ENCODE data around the gene OGFOD3.
"Not testable (repeated sequence)": the region's sequence is repeated elsewhere in the genome, so short reads cannot be mapped to it uniquely, and the experiment has no call there.

Gene OGFOD3

DNA sequence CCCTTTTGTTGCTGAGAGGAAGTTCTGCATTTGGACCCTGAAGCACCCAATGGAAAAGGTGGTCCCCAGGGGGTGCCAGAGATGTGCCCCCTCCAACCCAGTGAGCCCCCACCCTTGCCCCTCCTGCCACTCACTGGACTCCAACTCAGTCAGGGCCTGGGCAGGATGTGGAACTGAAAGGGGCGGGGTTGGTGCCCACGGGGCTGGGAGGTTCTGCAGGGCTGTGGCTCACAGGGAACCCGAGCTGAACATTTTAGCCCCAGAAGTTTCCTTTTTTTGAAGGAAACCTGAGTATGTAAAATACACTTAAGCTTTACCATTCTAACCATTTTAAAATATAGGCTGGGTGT, 15.8 kb upstream of the OGFOD3 start:
- no peak for DNase-seq (ENCODE audit: low read depth, low spot score)

GRCh38 chr17:82433560-82434215, 15.3 kb upstream of the OGFOD3 start:
- no peak for DNase-seq (ENCODE audit: low read depth, low spot score)

DNA sequence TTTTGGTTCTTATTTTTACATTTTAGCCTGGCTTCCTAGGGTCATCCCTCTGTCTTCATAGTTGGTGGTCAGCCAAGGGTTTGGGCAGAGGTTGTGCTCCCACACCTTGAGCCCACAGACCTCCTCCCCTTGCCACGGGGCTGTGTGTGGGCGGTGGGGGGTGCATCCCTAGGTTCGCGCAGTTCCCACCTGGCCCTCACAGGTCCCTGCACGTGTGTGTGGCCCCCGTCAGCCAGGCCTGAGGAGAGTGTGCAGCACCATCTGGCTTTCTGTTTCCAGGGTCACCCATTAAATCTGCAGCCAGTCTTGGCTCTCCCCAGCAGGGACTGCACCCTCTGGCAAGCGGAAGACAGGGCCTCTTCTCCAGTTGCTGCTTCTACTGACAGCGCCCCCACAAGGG, 13.6 kb upstream of the OGFOD3 start:
- no peak for DNase-seq (ENCODE audit: low read depth, low spot score)

GRCh38 chr17:82429824-82430223, 11.4 kb upstream of the OGFOD3 start:
- no peak for DNase-seq (ENCODE audit: low read depth, low spot score)

DNA sequence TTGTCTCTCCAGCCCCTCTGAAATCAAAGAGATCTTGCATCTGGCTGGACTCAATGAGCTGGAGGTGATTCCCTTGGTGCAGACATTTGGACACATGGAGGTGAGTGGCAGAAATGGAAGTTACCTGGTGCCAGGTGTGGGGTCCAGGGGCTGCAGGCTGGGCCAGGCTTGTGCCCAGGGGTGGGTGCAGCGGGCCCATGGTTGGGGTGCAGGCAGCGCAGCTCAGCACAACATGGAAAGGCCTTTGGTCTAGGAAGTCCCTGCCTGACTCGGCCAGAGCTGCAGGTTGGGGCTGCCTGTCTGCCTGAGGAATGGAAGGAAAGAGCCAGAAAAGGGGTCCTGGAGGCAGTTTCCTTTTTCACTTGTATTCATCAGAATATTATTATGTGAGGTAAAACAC, 10.2 kb upstream of the OGFOD3 start:
- DNase-seq (ENCODE audit: low read depth, low spot score): no peak

DNA sequence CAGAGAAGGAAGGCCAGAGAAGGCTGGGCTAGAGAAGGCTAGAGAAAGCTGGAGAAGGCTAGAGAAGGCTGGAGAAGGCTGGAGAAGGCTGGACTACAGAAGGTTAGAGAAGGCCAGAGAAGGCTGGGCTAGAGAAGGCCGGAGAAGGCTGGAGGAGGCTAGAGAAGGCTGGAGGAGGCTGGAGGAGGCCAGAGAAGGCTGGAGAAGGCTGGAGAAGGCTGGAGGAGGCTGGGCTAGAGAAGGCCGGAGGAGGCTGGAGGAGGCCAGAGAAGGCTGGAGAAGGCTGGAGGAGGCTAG, 6.4 kb upstream of the OGFOD3 start:
- DNase-seq (ENCODE audit: low read depth, low spot score): no peak

- no peak for DNase-seq (ENCODE audit: low read depth, low spot score)
Observed at GRCh38 chr17:82424001-82424862, 5.8 kb upstream of the OGFOD3 start.

DNA sequence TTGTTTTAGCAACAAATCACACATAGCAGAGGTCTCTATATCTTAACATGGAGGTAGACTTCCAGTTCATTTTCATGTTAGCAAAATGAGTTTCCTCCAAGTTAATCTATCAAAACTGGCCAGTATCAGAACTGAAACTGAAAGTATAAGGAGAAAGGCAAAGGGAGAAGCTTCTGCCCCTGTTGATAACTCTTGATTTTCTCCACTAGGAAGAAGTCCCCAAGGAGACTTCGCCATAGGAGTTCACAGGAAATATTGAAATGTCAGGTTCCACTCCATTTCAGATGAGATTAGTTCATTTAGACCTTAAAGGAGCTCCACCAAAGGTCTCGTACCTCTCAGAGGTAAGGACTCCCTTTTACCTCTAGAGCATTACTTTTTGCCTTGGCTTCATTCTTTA, 1.2 kb upstream of the OGFOD3 start:
- no peak for DNase-seq (ENCODE audit: low read depth, low spot score)

DNA sequence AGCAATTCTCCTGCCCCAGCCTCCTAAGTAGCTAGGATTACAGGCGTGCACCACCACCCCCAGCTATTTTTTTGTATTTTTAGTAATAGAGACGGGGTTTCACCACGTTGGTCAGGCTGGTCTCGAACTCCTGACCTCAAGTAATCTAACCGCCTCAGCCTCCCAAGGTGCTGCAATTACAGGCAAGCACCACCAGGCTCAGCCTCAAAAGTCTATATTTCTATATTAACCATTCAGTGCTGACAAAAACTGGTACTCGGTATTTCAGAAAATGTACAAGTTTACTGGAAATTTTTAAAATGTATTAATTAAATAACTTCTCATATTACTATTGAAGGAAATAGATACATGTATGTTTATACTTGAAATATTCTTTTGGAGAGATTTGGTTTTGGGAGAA, 1.6 kb downstream of the OGFOD3 start:
- DNase-seq (ENCODE audit: low read depth, low spot score): no peak

- no peak for DNase-seq (ENCODE audit: low read depth, low spot score)
Observed at GRCh38 chr17:82416264-82416663, 2.1 kb downstream of the OGFOD3 start.

GRCh38 chr17:82415786-82416185, 2.6 kb downstream of the OGFOD3 start:
- DNase-seq (ENCODE audit: low read depth, low spot score): no peak

GRCh38 chr17:82415336-82415735, 3.0 kb downstream of the OGFOD3 start:
- DNase-seq (ENCODE audit: low read depth, low spot score): no peak

- peak; percentile 42 for DNase-seq (ENCODE audit: low read depth, low spot score)
Observed at GRCh38 chr17:82414548-82415281, 3.7 kb downstream of the OGFOD3 start.

DNA sequence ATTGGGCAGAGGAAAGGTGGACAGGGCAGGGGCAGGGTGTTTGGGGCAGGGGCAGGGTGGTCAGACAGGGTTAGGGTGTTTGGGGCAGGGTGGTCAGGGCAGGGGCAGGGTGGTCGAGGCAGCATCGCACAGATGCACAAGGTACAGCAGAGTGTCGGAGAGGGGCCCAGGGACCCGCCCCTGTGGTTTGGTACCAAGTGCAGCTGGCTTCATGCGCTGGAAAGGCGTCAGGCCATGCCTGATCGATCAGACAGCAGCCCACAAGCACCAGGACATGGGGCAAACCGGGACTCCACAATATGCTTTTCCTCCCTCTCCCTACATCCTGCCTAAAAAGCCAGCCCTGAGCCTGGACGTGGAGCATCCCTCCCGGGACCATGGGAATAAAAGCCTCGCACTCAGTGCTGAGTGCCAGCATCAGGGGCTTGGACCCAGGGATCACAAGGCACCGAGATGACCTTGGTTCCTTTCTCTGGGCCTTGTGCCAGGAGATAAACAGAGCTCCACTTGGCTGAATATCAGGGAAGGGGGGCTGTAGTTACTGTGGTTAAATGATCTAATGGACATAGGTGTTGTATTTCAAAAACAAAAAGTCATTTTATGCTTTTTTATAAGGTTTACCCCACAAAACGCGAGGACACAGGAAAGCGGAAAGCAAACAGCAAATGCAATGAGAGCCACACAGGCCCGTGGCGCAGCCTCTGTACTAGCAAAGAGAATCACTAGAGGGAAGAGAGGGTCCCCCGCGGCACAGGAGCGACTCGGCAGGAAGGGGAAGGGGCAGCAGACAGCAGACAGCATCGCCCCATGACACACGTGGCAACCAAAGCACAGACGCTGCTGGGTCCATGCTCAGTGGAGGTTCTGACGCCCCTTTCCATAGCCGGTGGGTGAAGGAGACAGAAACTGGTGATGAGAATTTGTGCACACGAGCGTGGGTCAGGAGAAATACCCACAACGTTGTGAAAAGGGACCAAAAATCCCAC, 5.6 kb downstream of the OGFOD3 start:
- no peak for DNase-seq (ENCODE audit: low read depth, low spot score)

DNA sequence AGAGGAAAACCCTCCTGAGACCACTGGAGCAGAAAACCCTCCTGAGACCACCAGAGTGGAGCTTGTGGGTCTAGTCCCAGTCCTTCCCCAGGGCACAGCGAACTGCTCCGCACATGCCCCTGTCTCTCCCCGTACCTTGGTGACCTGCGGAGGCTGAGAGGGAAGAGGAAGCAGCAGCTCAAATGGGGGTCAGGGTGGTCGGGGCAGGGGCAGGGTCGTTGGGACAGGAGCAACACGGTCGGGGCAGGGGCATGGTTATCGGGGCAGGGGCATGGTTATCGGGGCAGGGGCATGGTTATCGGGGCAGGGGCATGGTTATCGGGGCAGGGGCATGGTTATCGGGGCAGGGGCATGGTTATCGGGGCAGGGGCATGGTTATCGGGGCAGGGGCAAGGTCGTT, 6.3 kb downstream of the OGFOD3 start:
- DNase-seq (ENCODE audit: low read depth, low spot score): not testable (repeated sequence)

DNA sequence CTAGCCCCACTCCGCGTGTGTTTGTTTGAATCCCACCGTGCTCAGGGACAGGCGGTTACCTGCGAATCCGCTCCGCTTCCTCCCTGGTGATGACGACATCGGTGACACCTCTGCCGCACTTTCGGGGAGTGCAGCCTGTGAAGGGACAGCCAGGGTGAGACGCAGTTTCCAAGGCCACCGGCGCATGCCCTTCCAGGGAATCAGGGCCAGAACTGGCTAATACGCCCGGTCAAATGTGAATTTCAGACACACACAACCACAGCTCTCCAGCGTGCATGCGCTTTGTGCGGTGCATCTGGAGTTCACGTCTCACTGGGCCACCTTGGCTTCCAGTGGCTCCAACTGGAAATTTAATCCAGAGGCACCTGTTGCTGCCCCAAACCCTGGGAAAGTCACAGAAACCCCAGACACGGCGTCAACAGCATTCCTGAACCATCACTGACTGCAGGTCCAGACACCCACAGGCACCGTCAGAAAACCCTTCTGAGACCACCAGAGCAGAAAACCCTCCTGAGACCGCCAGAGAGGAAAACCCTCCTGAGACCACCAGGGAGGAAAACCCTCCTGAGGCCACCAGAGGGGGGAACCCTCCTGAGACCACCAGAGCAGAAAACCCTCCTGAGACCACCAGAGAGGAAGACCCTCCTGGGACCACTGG, 6.9 kb downstream of the OGFOD3 start:
- DNase-seq (ENCODE audit: low read depth, low spot score): no peak

- no peak for DNase-seq (ENCODE audit: low read depth, low spot score)
Observed at GRCh38 chr17:82410014-82410716, 8.2 kb downstream of the OGFOD3 start.

- no peak for DNase-seq (ENCODE audit: low read depth, low spot score)
Observed at GRCh38 chr17:82408938-82409318, 9.5 kb downstream of the OGFOD3 start.

GRCh38 chr17:82408288-82408937, 10.0 kb downstream of the OGFOD3 start:
- DNase-seq (ENCODE audit: low read depth, low spot score): no peak

- no peak for DNase-seq (ENCODE audit: low read depth, low spot score)
Observed at GRCh38 chr17:82407255-82407654, 11.1 kb downstream of the OGFOD3 start.

All from activated naive CD8-positive, alpha-beta T cell treated with anti-CD3 and anti-CD28 coated beads, Interleukin-2, amount 50 U/mL, for 16 hours (primary cell).